Endothelial cell of umbilical vein (primary cell): ENCODE data around the gene HGFAC.

Source experiments
- CTCF ChIP-seq, 2 donors: IDR thresholded peaks; 1 replicate in 1 of 2; 2 replicates in 1 of 2; pipeline ENCODE4 v1.5.1; 2011; ENCODE audit warnings: low read length in 2 of 2, mild to moderate bottlenecking in 2 of 2, moderate library complexity in 2 of 2, control low read depth in 1 of 2, inconsistent platforms in 1 of 2, low read depth in 1 of 2; ENCODE audit not compliant: insufficient read depth in 1 of 2; ENCODE audit errors: extremely low read depth in 1 of 2
- POLR2A ChIP-seq: IDR thresholded peaks from 2 replicates; pipeline ENCODE4 v1.6.1; 2012; ENCODE audit warnings: low read depth, mild to moderate bottlenecking, control low read depth, low read length
- POLR2AphosphoS5 ChIP-seq: IDR thresholded peaks from 2 replicates; pipeline ENCODE4 v1.6.1; 2012; ENCODE audit warnings: low read depth, mild to moderate bottlenecking, control low read depth, low read length, moderate library complexity; ENCODE audit not compliant: insufficient read depth

- no peak for TF ChIP-seq POLR2AphosphoS5
- TF ChIP-seq CTCF (IDR thresholded peaks at IDR 0.05; ENCODE audit: extremely low read depth in 1 of 2, insufficient read depth in 1 of 2, low read depth in 1 of 2, low read length in 2 of 2), result no peak
- TF ChIP-seq POLR2A, result no peak
Measured at GRCh38 chr4:3475713-3476260, 34.0 kb downstream of the HGFAC start.
